ENCODE results near the gene BCAR3.

DNA sequence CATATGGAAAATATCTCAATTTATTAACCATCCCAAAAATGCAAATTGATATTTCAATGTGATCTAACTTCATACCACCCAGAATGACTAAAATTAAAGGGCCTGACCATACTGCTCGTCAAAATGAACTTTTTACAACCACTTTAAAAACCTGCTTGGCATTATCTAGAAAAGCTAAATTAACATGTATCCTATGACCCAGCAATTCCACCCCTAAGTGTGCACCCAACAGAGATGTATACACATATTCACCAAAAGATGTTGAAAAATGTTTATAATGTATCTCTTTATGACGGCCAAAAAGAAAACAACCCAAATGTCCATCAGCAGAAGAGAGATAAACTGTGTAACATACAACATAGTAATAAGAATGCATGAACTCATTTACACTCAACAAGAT, 1.6 kb upstream of the BCAR3 start:
- TF ChIP-seq, protein P1, sequence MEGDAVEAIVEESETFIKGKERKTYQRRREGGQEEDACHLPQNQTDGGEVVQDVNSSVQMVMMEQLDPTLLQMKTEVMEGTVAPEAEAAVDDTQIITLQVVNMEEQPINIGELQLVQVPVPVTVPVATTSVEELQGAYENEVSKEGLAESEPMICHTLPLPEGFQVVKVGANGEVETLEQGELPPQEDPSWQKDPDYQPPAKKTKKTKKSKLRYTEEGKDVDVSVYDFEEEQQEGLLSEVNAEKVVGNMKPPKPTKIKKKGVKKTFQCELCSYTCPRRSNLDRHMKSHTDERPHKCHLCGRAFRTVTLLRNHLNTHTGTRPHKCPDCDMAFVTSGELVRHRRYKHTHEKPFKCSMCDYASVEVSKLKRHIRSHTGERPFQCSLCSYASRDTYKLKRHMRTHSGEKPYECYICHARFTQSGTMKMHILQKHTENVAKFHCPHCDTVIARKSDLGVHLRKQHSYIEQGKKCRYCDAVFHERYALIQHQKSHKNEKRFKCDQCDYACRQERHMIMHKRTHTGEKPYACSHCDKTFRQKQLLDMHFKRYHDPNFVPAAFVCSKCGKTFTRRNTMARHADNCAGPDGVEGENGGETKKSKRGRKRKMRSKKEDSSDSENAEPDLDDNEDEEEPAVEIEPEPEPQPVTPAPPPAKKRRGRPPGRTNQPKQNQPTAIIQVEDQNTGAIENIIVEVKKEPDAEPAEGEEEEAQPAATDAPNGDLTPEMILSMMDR (conservative IDR thresholded peaks at IDR 0.05 in 1 of 2, IDR thresholded peaks at IDR 0.05 in 1 of 2; ENCODE audit: extremely low read depth in 1 of 2, insufficient read depth in 1 of 2, low read depth in 1 of 2, low read length in 2 of 2), result no peak
- no peak for TF ChIP-seq EZH2 (IDR thresholded peaks at IDR 0.05; ENCODE audit: borderline replicate concordance, low read length)

All from mammary epithelial cell (primary cell).